GM19023 (cell line): ENCODE measurements around the gene NAPB.

Source experiments
- ATAC-seq: cut with Tn5 transposase; IDR thresholded peaks from one replicate; pipeline ENCODE4 v1.9.1; 2021; ENCODE audit warnings: mild to moderate bottlenecking, moderate library complexity; ENCODE audit not compliant: unreplicated experiment

Gene NAPB

GRCh38 chr20:23407781-23408464 is 13.4 kb downstream of the NAPB start:
- ATAC-seq = peak; percentile 92

DNA sequence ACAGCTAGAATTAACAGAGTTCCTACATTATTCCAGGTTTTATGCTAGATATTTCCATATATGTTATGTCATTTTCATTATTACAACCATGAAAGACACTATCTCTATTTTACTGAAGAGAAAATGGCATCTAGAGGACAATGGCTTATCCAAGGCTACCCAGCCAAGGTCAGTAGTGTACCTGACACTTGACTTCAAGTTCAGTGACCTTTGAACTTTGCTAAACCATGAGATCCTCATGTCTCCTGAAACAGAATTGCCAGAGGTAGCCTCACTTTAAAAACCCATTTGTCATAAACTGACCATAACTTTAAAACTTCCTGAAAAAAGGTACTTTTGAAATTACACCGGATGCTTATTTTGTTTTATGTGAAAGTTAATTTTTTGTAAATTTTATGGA is 14.4 kb downstream of the NAPB start:
- ATAC-seq = no peak

- no peak for ATAC-seq
These were observed 17.1 kb downstream of the NAPB start for GRCh38 chr20:23404196-23404595.

DNA sequence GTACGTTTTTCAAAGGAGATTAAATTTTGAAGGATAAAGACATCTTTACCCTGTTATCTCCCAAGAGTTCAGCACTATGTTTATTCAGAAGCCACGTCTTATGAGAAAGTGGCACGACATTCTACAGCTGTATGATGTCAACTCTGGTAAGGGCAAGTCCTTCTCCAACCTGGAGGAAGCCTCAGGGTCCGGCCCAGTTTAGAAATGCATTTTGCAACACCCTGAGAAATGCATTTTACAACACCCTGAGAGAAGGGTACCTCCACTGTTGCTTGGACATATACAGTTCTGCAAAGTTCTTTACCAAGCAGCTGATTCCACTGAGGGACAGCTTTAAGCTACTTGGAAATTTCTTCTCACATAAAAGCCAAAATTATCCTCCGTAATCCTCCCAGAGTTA is 17.5 kb downstream of the NAPB start:
- ATAC-seq = no peak

- no peak for ATAC-seq
These were observed 20.2 kb downstream of the NAPB start for GRCh38 chr20:23401051-23401450.

- no peak for ATAC-seq
These were observed 21.6 kb downstream of the NAPB start for GRCh38 chr20:23399568-23400241.

DNA sequence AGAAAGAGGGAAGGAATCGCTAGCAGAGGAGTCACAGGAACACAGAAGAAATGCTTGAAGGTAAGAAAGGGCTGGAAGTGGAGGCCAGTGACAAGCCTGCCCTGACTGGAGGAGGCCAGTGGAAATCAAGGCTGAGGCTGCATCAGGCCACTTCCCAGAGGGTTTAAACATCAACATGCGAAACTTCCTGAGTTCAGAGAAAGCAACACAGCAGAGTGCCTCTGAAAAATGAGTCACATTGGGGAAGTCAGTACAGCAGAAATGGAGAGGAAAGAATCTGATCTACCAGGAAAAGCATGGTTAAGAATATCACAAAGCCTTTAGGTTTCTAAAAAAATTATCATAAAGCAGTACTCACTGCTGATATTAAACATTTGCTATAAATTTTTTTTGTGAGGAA is 23.3 kb downstream of the NAPB start:
- no peak for ATAC-seq

DNA sequence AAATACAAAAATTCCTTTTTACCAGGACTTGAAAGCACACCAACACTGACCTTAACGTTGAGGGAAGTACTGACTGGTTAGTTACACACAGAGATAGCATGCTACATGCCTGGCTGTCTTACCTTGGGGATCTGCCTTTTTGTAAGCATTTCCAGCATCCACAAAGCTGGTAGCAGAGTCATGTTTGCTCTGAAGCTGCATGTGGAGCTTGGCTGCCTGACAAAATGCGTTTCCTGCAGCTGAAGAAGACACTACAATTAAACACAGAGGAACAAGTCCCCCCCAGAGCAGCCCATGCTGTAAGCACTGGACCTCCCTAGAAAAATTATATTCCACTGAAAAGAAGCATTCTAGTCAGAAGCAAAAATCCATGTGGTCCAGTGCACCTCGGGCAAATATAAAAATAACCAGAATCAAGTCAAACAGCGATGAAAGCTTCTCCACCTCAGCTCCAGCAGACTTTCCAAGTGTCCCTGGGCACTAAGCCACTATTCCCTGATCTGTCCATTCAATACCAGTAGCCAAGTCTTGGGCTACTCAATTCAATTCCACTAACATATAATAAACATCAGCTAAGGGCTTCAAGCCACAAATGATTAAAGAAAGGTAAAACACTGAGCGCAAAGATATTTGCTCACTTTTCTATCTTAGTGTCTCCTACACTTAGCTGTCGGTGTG is 24.2 kb downstream of the NAPB start:
- ATAC-seq = no peak

DNA sequence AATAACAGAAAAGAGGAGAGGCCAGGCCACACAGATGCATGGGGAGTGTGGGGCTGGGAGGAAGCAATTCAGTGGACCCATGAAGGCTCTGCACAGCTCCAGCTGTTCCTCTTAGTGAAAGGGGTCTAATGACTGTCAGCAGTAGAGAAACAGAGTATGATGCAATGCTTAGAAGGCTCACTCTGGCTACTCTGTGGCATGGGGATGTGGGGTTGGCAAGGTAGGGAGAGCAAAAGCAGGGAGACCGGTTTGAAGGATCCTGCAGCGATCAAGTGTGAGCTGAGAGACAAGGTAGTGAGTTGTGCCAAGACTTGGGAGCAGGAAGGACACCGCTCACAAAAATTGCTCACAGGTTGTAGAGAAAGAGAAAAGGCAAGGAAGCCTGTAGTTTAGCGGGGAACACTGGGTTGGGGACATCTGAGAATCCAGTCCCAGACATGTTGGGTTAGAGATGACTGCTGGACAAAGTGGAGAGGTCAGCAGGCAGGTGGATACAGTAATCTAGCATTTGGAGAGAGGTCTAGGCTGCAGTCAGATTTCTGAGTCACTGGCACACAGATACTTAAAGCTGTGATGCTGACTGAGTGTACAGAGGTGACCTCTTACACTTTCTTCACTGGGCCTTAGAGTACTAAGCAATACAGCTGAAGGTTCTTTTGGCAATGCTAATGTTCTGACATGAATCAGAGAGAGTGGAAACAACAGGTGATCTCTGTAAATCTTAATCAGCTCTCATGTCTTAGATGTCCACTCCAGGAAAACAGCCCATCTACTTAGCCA is 27.1 kb downstream of the NAPB start:
- no peak for ATAC-seq

GRCh38 chr20:23391707-23392310 is 29.5 kb downstream of the NAPB start:
- no peak for ATAC-seq

GRCh38 chr20:23390091-23390774 is 31.1 kb downstream of the NAPB start:
- ATAC-seq = no peak

GRCh38 chr20:23387118-23387443 is 34.2 kb downstream of the NAPB start:
- no peak for ATAC-seq

GRCh38 chr20:23386304-23387117 is 34.8 kb downstream of the NAPB start:
- ATAC-seq = no peak

- ATAC-seq = no peak
These were observed 39.4 kb downstream of the NAPB start for GRCh38 chr20:23381876-23382275.

- no peak for ATAC-seq
These were observed 41.5 kb downstream of the NAPB start for GRCh38 chr20:23379772-23380171.

DNA sequence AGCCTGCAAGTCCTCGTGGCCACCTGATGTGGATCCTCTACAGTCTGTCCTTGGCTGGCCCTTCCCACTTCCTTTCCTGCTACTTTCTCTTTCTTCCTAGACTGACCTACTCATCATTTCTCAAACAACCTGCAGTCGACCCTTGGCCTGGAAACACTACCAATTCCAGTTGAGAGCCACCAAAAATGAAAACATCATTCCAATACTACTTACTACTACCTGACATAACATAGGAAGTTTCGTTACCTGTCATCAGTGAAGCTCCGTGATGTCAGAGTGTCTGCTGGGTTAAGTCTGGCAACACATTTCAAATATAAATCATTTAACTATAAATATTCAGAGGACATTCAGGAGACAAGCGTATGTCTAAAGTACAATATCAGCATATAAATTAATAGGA is 45.5 kb downstream of the NAPB start:
- ATAC-seq = no peak

- ATAC-seq = no peak
These were observed 46.8 kb downstream of the NAPB start for GRCh38 chr20:23374441-23374840.

GRCh38 chr20:23371496-23371895 is 49.8 kb downstream of the NAPB start:
- no peak for ATAC-seq

GRCh38 chr20:23370873-23371272 is 50.4 kb downstream of the NAPB start:
- ATAC-seq = no peak

DNA sequence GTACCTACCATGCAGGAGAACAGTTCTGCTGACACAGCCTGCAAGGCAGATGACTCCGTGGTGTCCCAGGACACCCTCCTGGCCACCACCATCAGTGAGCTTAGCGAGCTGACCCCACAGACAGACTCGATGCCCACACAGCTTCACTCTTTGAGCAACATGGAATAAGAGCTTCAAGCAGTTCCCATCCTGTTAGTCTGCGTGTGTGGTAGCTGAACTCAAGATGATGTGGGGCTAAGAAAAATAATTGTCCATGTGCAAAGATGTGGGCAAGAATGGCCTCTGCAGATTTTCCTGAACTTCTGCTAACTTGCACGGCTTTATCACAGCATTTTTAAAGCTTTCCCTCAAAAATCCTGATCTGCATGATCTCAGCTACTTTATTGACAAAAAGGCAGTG is 51.0 kb downstream of the NAPB start:
- no peak for ATAC-seq
